ENCODE results near the gene TXNL4A.

Gene TXNL4A

DNA sequence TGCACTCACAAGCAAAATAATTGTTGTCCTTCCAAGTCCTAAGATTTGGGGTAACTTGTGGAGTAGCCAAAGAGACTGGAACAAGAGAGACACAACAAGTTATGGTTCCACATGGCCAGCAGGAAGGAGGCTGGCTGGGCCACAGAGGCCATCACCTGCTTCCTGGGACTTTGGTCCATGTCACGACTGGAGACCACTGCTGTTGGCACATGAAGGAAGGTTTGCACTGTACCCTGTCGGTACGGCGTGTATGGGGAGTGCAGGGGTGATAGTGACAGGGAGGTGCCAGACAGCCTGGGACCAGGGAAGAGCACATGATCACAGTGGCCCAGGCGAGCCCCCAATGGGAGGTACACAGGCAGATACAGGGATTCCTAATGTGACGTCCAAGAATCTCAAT, 52.4 kb downstream of the TXNL4A start:
- no peak for DNase-seq (ENCODE audit: low read depth, low spot score)

- DNase-seq (ENCODE audit: low read depth, low spot score): no peak
These were observed 52.9 kb downstream of the TXNL4A start for GRCh38 chr18:79935499-79935898.

DNA sequence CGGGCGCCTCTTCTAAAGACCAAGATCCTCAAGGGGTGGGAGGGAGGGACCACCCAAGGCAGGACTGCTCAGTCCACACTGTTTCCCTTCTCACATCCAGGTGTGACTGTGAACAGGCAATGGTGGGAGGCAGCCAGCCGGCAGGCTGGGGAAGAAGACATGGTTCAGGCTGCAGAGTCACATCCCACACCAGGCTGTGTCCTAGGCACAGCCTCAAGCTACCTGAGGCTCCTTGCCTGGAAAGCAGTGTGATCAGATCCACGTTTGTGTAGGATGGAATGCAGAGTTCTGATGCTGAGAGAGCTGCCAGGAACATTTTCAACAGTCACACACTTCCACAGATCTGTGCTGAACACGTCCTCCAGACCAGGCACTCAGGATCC, 53.3 kb downstream of the TXNL4A start:
- no peak for DNase-seq (ENCODE audit: low read depth, low spot score)

GRCh38 chr18:79934311-79935097, 53.9 kb downstream of the TXNL4A start:
- no peak for DNase-seq (ENCODE audit: low read depth, low spot score)

DNA sequence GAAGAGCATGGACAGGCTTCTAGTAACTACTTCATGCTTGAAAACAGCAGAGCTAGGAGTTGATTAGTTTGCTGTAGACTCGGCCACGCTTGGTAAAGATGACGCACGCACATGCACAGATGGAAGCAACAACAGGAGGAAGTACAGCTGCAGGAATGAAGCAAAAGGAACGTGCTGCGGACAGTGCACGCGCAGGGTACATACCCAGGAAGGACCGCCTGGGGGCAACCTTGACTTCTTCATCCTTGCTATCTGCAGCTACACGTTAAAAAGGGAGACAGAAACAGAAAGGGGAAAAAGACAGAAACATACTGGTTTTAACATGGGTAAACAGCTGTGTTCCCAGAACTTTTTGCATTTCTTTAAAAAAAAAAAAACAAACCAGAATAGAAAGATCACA, 54.6 kb downstream of the TXNL4A start:
- DNase-seq (ENCODE audit: low read depth, low spot score): no peak

DNA sequence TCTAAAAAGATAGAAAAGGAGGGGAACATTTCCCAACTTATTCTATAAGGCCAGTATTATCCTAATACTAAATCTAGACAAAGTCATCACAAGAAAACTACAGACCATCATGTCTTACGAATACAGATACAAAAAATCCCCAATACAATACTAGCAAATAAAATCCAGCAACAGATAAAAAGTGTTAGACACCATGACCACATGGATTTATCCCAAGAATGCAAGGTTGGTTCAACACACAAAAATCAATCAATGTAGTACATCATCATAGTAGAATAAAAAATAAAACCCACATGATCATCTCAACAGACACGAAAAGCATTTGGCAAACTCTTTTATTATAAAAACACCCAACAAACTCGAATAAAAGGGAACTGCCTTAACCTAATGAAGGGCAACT, 55.5 kb downstream of the TXNL4A start:
- DNase-seq (ENCODE audit: low read depth, low spot score): no peak

DNA sequence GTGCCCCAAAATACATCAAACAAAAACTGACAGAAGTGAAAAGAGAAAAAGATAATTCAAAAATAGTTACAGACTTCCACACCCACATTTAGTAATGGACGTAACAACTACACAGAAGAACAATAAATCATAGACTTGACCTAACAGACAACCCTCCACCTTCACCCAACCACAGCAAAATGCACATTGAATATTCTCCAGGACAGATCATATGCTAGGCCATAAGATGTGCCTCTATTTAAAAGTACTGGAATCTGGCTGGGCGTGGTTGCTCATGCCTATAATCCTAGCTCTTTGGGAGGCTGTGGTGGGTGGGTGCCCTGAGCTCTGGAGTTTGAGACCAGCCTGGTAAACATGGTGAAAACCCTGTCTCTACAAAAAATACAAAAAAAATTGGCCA, 56.9 kb downstream of the TXNL4A start:
- no peak for DNase-seq (ENCODE audit: low read depth, low spot score)

GRCh38 chr18:79930020-79930642, 58.2 kb downstream of the TXNL4A start:
- no peak for DNase-seq (ENCODE audit: low read depth, low spot score)

GRCh38 chr18:79928563-79928960, 59.8 kb downstream of the TXNL4A start:
- DNase-seq (ENCODE audit: low read depth, low spot score): no peak

DNA sequence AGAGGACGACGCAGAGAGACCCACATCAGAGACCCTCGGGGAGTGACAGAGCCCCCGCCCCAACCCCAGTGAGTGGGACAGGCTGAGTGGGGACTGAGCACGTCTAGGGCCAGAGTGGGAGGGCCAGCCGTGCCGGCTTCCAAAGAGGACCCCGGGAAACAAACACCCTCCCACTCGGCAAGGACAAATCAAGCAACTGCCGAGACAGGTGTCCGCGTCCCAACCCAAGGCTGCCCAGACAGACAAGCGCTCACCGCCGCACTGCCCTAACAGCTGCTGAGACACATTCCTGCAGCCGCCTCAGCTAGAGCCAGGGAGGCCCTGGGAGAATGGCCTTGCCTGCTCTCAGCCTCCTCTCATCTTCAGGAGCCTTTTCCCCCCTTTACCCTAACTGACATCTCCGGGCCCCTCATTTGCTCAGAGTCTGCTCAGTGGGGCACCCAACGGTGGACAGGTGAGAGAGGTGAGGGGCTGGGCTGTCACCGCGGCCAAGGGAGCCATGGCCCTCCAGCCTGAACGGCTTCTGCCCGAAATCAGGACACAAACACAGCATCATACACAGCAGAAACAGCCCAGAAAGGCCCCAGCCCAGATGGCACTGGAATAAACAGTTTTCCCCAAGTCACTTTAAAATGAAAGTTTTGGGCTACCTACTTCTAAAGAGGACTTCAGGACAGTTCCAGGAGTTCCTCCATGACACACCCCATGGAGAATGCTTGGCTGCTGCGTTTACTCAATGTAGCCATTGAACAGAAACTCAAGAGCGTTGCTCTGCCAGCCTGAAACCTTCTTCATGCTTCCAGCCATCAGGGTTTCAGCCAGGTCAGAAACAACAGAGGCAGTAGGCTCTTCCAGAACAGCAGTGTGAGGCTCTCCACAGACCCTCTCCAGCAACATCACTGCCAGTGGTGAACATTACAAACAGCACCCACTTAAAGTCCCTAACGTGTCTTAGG, 60.5 kb downstream of the TXNL4A start:
- DNase-seq (ENCODE audit: low read depth, low spot score): no peak

GRCh38 chr18:79926715-79927606, 61.4 kb downstream of the TXNL4A start:
- no peak for DNase-seq (ENCODE audit: low read depth, low spot score)

GRCh38 chr18:79926306-79926705, 62.1 kb downstream of the TXNL4A start:
- no peak for DNase-seq (ENCODE audit: low read depth, low spot score)

DNA sequence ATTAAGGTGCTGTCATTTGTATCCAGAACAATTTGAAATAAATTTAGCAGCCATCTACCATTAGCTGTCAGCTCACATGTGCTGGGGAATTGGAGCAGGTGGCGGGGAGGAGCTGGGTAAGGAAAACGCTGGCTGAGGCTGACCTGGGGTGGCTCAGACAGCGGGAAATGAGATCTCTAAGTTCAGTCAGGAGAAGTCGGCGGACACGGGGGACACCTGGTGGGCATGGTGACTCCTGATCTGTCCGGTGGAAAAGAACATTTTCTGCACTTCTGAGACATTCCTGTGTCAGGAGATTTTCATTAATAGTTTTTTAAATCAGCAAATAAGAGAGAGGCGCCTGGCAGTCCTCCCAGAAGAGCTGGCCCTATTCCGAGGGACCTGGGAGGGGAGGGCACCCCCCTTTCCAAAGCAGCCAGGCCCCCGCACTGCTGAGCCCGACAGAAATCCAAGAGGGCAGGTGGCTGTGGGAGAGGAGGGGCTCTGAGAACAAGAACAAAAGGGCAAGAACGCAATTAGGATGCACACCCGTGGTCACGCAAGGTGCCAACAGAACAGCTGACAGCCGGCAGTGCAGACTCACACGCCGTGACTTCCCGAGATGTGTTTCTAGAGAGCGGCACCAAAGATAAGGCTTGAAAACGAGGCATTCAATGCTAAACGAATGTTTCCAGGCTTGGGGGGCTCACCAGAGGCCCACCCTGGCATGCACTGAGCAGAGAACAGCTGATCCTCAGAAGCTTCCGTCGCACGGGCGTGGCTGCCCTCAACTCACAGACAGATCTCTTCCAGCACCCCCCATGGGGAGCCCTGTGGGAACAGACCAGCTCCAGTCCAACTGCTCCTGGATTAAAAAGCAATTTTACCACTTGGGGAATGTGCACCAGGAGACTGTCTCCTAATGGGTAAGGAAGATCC, 63.3 kb downstream of the TXNL4A start:
- DNase-seq (ENCODE audit: low read depth, low spot score): no peak

GRCh38 chr18:79923896-79924585, 64.3 kb downstream of the TXNL4A start:
- DNase-seq (ENCODE audit: low read depth, low spot score): no peak

- DNase-seq (ENCODE audit: low read depth, low spot score): no peak
These were observed 65.4 kb downstream of the TXNL4A start for GRCh38 chr18:79922971-79923411.

GRCh38 chr18:79921984-79922965, 66.1 kb downstream of the TXNL4A start:
- DNase-seq (ENCODE audit: low read depth, low spot score): no peak

Data from activated naive CD8-positive, alpha-beta T cell treated with anti-CD3 and anti-CD28 coated beads, Interleukin-2, amount 50 U/mL, for 16 hours (primary cell).